CD4-positive, alpha-beta memory T cell (primary cell): ENCODE results near the gene CDC42. TPM values are rescaled to one million over a fixed set of nuclear protein-coding genes. Genes with fewer than 3 reads are reported as not detected.

Experiments
- CTCF ChIA-PET: fragments of 350-600 bp; sonication (Branson Sonifier 250); formaldehyde crosslinking; loops from one replicate; lab custom pipeline; 2021; ENCODE audit warnings: inconsistent platforms; ENCODE audit not compliant: partially characterized antibody; lab: Charles Lee
- POLR2A ChIA-PET: fragments of 350-600 bp; sonication (Branson Sonifier 250); formaldehyde crosslinking; loops from one replicate; lab custom pipeline; 2021; ENCODE audit not compliant: partially characterized antibody; lab: Charles Lee
- DNase-seq, 5 donors: peaks; one replicate each; pipeline versions ENCODE4 v3.0.0 to v3.0.0-alpha.2; 2020 to 2022; ENCODE audit warnings: mixed read lengths in 1 of 5
- H3K27ac ChIP-seq: one replicate; pipeline ENCODE4 v1.7.0; 2013; ENCODE audit warnings: low read depth, low read length
- H3K27me3 ChIP-seq: 2 replicates; pipeline ENCODE4 v1.7.0; 2013; ENCODE audit warnings: mild to moderate bottlenecking, low read length, moderate library complexity; ENCODE audit not compliant: insufficient read depth
- H3K36me3 ChIP-seq: 2 replicates; pipeline ENCODE4 v1.7.0; 2013; ENCODE audit warnings: mild to moderate bottlenecking, low read length, moderate library complexity; ENCODE audit not compliant: insufficient read depth
- H3K4me1 ChIP-seq: 2 replicates; pipeline ENCODE4 v1.7.0; 2013; ENCODE audit warnings: mild to moderate bottlenecking, low read length, moderate library complexity; ENCODE audit not compliant: insufficient read depth
- H3K4me3 ChIP-seq, 2 donors: one replicate each; pipeline ENCODE4 v1.7.0; 2013; ENCODE audit warnings: low read length in 2 of 2, mild to moderate bottlenecking in 1 of 2
- H3K9me3 ChIP-seq, 2 donors: one replicate each; pipeline ENCODE4 v1.7.0; 2013; ENCODE audit warnings: low read length in 2 of 2, control low read depth in 1 of 2; ENCODE audit not compliant: control insufficient read depth in 1 of 2
- H3K27ac Mint-ChIP-seq, 7 donors: one replicate each; pipeline ENCODE4 v1.8.0; 2020 to 2021; ENCODE audit warnings: mixed read lengths in 7 of 7, mild to moderate bottlenecking in 6 of 7, inconsistent platforms in 3 of 7, moderate library complexity in 3 of 7
- H3K27me3 Mint-ChIP-seq, 2 donors: one replicate each; pipeline ENCODE4 v1.8.0; 2020 to 2021; ENCODE audit warnings: mixed read lengths in 2 of 2
- H3K36me3 Mint-ChIP-seq, 2 donors: one replicate each; pipeline ENCODE4 v1.8.0; 2020 to 2021; ENCODE audit warnings: mixed read lengths in 2 of 2, inconsistent platforms in 1 of 2, mild to moderate bottlenecking in 1 of 2
- H3K4me1 Mint-ChIP-seq, 4 donors: one replicate each; pipeline ENCODE4 v1.8.0; 2020 to 2021; ENCODE audit warnings: mixed read lengths in 4 of 4, mild to moderate bottlenecking in 1 of 4
- H3K4me3 Mint-ChIP-seq, 8 donors: one replicate each; pipeline ENCODE4 v1.8.0; 2020 to 2021; ENCODE audit warnings: mixed read lengths in 8 of 8, mild to moderate bottlenecking in 7 of 8, moderate library complexity in 6 of 8, inconsistent platforms in 3 of 8
- H3K9me3 Mint-ChIP-seq, 8 donors: one replicate each; pipeline ENCODE4 v1.8.0; 2020 to 2021; ENCODE audit warnings: mixed read lengths in 8 of 8, mild to moderate bottlenecking in 5 of 8, inconsistent platforms in 3 of 8, moderate library complexity in 1 of 8
- intact Hi-C: fragments of 100-400 bp; cut with micrococcal nuclease; formaldehyde crosslinking; loops from one replicate; pipeline ENCODE4 v1.15.1; 2023
- polyA plus RNA-seq, 2 donors: library from polyadenylated mRNA; unstranded; fragments of 300-500 nt; fragmentation: Illumina TruSeq; gene quantifications; one replicate each; pipeline ENCODE4 v1.2.3, GENCODE V29; 2021
- total RNA-seq, 2 experiments: library from RNA; stranded (reverse); gene quantifications; one replicate each; pipeline ENCODE4 v1.2.3, GENCODE V29; 2021

The CDC42 gene
- total and polyA plus RNA-seq, 4 experiments from 2014 or later: 159 to 320 (median 198) TPM

DNA sequence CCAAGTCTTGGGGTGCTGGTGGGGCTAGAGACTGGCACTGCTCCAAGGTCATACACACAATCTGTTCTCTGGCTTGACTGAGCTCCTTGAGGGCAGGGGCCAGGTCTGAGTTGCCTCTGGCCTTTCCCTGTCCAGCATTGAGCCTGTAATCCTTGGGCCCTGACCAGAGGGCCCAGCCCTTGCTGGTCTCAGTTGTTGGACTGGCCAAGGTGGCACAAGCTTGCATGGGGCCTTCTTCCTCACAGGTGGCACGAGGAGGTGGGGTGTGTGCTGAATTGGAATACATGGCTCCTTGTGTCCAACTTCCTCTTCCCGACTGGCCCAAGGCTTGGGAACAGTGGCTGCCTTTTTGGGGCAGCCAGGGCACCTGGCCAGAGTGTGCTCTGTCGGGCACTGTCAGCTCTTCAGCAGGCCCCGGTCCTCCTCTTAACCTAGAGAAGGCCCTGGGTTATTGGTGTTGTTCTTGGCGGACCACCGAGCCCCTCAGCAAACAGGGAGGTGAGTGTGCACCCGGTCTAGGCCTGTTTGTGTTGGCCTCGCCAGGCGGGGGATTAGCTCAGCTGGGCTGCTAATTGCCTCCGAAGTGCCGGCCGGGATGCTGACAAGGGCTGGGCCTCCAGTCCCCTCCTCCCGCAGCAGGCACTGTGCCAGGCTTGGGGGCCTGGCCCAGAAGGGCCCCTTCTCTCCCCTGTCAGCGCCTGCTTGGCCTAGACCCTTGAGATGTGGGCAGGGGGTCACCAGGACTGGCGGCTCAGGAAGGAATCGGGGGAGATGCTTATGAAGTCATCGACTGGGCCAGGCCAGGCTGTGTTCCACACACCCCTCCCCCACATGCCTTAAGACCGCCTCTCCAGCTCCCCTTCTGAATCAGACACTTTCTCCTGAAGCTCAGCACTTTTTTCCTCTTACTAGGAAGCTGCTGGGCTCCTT lies 61.8 kb downstream of the CDC42 start:
- H3K4me3 Mint-ChIP-seq: peak overlapping the region in 1 of 8 donors; percentile 17
- H3K4me1 Mint-ChIP-seq: peaks cover 16 to 34% (median 18%) of the 10 kb centered on the region in 4 donors
- no peak for DNase-seq
- H3K27ac Mint-ChIP-seq: peak overlapping the region; percentile 36 to 93 (median 59)
- ChIA-PET POLR2A (interaction anchor here (1.2 kb wide), 1 partner anchor 9 kb away, joined by 4 read pairs; no protein-coding TSS in a partner anchor), CTCF (interaction anchor here (0.8 kb wide), 1 partner anchor 9 kb away, joined by 3 read pairs; no protein-coding TSS in a partner anchor)
- no peak overlapping the region for H3K27ac ChIP-seq
- no peak overlapping the region for H3K4me3 ChIP-seq
- H3K36me3 ChIP-seq: peaks cover 41% of the 10 kb centered on the region
- intact Hi-C loops: no loop called here
- no peaks in the 10 kb centered on the region for H3K9me3 ChIP-seq
- peaks cover 23 to 55% of the 10 kb centered on the region in 2 donors for H3K36me3 Mint-ChIP-seq
- no peaks in the 10 kb centered on the region for H3K27me3 Mint-ChIP-seq
- no peaks in the 10 kb centered on the region for H3K27me3 ChIP-seq
- peaks cover 0 to 4% (median 0%) of the 10 kb centered on the region in 8 donors for H3K9me3 Mint-ChIP-seq
- no peaks in the 10 kb centered on the region for H3K4me1 ChIP-seq

DNA sequence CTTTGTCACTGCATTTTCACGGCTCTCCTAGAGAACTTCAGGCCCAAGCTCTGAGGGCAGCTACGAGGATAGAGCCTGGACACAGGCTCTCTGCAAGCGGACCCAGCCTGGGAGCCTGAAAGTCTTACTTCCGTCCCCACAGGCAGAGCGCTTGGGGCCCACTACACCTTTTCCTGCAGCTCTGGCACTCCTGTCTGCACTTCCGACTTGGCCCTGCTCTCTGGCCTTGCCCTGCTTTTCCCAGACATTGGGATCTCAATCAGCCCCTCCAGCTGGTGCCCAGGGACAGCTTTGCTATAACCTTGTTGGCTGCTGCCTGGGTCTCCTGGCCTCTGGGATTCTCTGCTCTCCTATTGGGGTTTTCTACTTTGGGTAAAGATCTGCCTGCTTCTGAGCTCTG lies 62.8 kb downstream of the CDC42 start:
- Histone ChIP-seq H3K27ac (no peak overlapping the region), H3K4me3 (no peak overlapping the region), H3K9me3 (no peaks in the 10 kb centered on the region), H3K36me3 (peaks cover 40% of the 10 kb centered on the region), H3K27me3 (no peaks in the 10 kb centered on the region), H3K4me1 (no peaks in the 10 kb centered on the region)
- H3K27ac Mint-ChIP-seq: peak overlapping the region in 6 of 7 donors; percentile 32 to 93 (median 76)
- ChIA-PET CTCF (no interaction called here), POLR2A (no interaction called here)
- peaks cover 0 to 4% (median 0%) of the 10 kb centered on the region in 8 donors for H3K9me3 Mint-ChIP-seq
- no peaks in the 10 kb centered on the region for H3K27me3 Mint-ChIP-seq
- peaks cover 16 to 32% (median 17%) of the 10 kb centered on the region in 4 donors for H3K4me1 Mint-ChIP-seq
- intact Hi-C loops: no loop called here
- DNase-seq: no peak
- H3K4me3 Mint-ChIP-seq: peak overlapping the region in 1 of 8 donors; percentile 53
- H3K36me3 Mint-ChIP-seq: peaks cover 26 to 57% of the 10 kb centered on the region in 2 donors

DNA sequence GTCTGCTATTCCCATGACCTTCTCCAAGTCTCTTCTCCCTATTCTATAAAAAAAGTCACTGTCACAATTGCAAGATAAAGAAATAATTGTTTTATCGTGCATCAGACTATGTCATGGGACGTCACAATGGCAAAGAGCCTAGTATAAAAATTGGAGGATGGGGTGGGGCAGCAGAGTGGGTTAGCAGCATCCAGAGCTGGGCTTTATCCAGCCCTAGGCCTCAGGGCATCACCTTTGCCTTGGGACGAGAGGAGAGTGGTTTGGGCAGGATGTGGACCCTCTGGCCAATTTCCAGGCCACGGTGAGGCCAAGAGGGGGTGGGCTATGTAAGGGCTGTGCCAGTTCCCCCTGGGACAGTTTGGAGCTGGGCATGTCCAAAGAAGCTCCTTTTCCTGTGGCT lies 64.7 kb downstream of the CDC42 start:
- H3K27ac Mint-ChIP-seq: peak overlapping the region in 1 of 7 donors; percentile 52
- no peak overlapping the region for H3K4me3 Mint-ChIP-seq
- no peaks in the 10 kb centered on the region for H3K9me3 ChIP-seq
- H3K9me3 Mint-ChIP-seq: peaks cover 0 to 4% (median 0%) of the 10 kb centered on the region in 8 donors
- no peaks in the 10 kb centered on the region for H3K4me1 ChIP-seq
- no peaks in the 10 kb centered on the region for H3K27me3 Mint-ChIP-seq
- peaks cover 26 to 49% of the 10 kb centered on the region in 2 donors for H3K36me3 Mint-ChIP-seq
- no peaks in the 10 kb centered on the region for H3K27me3 ChIP-seq
- intact Hi-C loops: no loop called here
- DNase-seq: no peak
- POLR2A ChIA-PET: no interaction called here
- peaks cover 30% of the 10 kb centered on the region for H3K36me3 ChIP-seq
- H3K27ac ChIP-seq: no peak overlapping the region
- CTCF ChIA-PET: interaction anchor here (1.5 kb wide), 1 partner anchor 14 kb away, joined by 3 read pairs; no protein-coding TSS in a partner anchor
- peaks cover 17 to 21% (median 20%) of the 10 kb centered on the region in 4 donors for H3K4me1 Mint-ChIP-seq
- no peak overlapping the region for H3K4me3 ChIP-seq

GRCh38 chr1:22117851-22118250 lies 65.3 kb downstream of the CDC42 start:
- Histone ChIP-seq H3K9me3 (no peaks in the 10 kb centered on the region), H3K27ac (no peak overlapping the region), H3K36me3 (peaks cover 24% of the 10 kb centered on the region), H3K4me1 (no peaks in the 10 kb centered on the region), H3K4me3 (no peak overlapping the region), H3K27me3 (no peaks in the 10 kb centered on the region)
- POLR2A ChIA-PET: no interaction called here
- Mint-ChIP-seq H3K36me3 (peaks cover 26 to 43% of the 10 kb centered on the region in 2 donors), H3K27me3 (no peaks in the 10 kb centered on the region), H3K4me3 (no peak overlapping the region), H3K9me3 (peaks cover 0 to 4% (median 0%) of the 10 kb centered on the region in 8 donors), H3K4me1 (peaks cover 16 to 20% (median 18%) of the 10 kb centered on the region in 4 donors), H3K27ac (peak overlapping the region in 3 of 7 donors; percentile 37 to 52 (median 48))
- DNase-seq: no peak
- intact Hi-C loops: no loop called here
- CTCF ChIA-PET: interaction anchor here (1.3 to 1.5 kb wide), 2 partner anchors 13 kb away, joined by 3 read pairs; no protein-coding TSS in a partner anchor

- Histone ChIP-seq H3K4me3 (no peak overlapping the region), H3K27me3 (no peaks in the 10 kb centered on the region), H3K9me3 (no peaks in the 10 kb centered on the region), H3K4me1 (no peaks in the 10 kb centered on the region), H3K36me3 (peaks cover 19% of the 10 kb centered on the region), H3K27ac (no peak overlapping the region)
- POLR2A ChIA-PET: no interaction called here
- intact Hi-C loops: no loop called here
- peaks cover 20 to 38% of the 10 kb centered on the region in 2 donors for H3K36me3 Mint-ChIP-seq
- H3K4me3 Mint-ChIP-seq: no peak overlapping the region
- no peak for DNase-seq
- peak overlapping the region in 3 of 7 donors; percentile 51 to 67 (median 57) for H3K27ac Mint-ChIP-seq
- CTCF ChIA-PET: interaction anchor here (1.3 to 1.5 kb wide), 2 partner anchors 13 kb away, joined by 3 read pairs; no protein-coding TSS in a partner anchor
- peaks cover 11 to 16% (median 13%) of the 10 kb centered on the region in 4 donors for H3K4me1 Mint-ChIP-seq
- peaks cover 0 to 4% (median 0%) of the 10 kb centered on the region in 8 donors for H3K9me3 Mint-ChIP-seq
- H3K27me3 Mint-ChIP-seq: no peaks in the 10 kb centered on the region
Observed at GRCh38 chr1:22118291-22118992, 65.9 kb downstream of the CDC42 start.

GRCh38 chr1:22119626-22120468 lies 67.3 kb downstream of the CDC42 start:
- Mint-ChIP-seq H3K36me3 (peaks cover 18 to 33% of the 10 kb centered on the region in 2 donors), H3K27ac (peak overlapping the region in 1 of 7 donors; percentile 70), H3K9me3 (peaks cover 0 to 4% (median 0%) of the 10 kb centered on the region in 8 donors), H3K4me3 (no peak overlapping the region), H3K27me3 (no peaks in the 10 kb centered on the region), H3K4me1 (peaks cover 9 to 15% (median 13%) of the 10 kb centered on the region in 4 donors)
- no peak for DNase-seq
- Histone ChIP-seq H3K9me3 (no peaks in the 10 kb centered on the region), H3K4me3 (no peak overlapping the region), H3K36me3 (peaks cover 9% of the 10 kb centered on the region), H3K4me1 (no peaks in the 10 kb centered on the region), H3K27me3 (no peaks in the 10 kb centered on the region), H3K27ac (no peak overlapping the region)
- intact Hi-C loops: no loop called here
- CTCF ChIA-PET: no interaction called here
- POLR2A ChIA-PET: no interaction called here
